Measurements from ENCODE around the gene PCBP4.
"Not testable (repeated sequence)": the region's sequence is repeated elsewhere in the genome, so short reads cannot be mapped to it uniquely, and the experiment has no call there.

Gene PCBP4

GRCh38 chr3:51937611-51938450 lies 29.4 kb downstream of the PCBP4 start:
- DNase-seq: no peak

DNA sequence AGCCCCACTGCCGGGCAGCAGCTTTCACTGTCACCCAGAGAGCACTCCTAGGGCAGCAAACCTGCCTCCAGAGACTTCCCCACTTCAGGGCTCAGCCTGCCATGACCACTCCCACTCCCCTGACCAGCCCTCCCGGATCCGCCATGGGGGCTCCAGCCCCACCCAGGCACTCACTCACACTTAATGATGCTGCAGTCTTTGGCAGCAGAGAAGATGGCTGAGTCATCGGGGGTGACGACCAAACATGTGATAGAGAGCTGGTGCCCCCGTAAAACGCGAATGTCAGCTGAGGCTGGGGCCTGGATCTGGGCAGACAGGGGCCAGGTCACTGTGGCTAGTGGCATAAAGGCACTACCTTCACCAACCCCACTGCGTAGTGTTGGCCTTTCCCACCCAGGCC lies 30.2 kb downstream of the PCBP4 start:
- DNase-seq: no peak

DNA sequence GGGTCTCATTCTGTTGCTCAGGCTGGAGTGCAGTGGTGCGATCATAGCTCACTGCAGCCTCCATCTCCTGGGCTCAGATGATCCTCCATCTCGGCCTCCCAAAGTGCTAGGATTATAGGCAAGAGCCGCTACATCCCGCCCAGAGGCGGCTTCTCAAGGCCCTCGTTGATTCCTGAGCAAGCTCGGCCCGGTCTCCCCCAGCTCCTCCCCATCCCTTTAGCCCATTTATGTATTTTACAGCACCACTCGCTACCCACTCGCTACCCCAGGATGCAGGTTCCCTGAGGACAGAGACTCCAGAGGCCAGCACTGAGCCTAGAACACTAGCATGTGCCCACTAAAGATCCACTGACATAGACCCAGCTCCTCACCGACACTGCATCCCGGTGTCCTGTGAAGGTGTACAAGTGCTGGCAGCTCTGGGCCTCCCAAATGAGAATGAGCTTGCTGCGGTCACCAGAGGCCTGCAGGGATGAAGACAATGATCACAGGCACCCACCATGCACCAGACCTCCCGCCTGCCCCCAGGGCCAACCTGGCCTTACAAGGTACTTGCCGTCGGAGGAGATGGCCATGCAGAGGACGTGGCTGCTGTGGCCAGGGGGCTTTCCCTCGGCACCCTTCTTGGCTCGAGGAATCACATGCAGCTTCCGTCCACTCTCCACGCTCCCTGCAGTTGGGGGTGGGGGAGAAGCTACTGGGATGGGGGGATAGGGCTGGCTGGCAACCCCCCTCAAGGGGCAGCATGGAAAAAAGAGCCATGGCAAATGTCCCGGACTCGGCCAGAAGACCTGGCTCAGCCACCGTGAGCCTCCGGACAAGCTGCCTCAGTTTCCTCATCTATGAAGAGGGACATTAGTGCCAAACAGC lies 31.1 kb downstream of the PCBP4 start:
- no peak for DNase-seq

DNA sequence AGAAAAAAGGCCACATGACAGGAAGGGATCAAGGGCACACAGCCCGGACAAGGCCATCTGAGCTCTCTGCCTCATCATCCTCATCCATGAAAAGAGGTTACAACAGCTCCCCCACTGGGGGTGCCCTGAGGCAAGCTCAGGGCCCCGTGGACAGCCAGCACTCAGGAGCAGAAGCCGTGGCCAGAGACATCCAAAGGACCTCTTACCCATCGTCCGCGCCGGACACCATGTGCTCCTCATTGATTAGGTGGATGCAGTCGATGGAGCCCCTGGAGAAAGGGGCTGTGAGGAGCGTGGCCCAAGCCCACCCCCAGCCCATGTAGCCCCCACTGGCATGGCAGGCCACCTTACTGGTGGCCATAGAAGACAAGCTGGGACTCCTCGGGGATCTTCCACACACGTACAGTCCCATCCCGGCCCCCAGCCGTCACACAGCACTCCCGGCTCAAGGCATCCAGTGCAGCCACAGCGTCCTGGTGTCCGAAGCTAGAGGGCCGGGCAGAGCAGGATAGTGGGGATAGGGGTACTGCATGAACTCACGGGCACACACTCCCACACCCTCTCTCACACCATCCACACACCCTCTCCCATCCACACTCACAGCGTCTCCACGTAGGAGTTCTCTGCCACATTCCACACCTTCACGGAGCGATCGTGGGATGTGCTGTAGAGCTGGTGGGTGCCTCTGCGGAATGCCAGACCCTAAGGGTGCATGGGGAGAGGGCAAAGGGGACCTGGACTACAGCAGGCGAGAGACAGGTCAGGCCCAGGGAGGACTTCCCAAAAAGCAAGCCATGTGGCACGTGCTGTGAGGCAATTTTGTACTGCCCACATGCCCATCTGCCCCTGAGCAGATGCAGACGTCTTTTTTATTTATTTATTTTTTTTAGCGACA lies 32.0 kb downstream of the PCBP4 start:
- no peak for DNase-seq

DNA sequence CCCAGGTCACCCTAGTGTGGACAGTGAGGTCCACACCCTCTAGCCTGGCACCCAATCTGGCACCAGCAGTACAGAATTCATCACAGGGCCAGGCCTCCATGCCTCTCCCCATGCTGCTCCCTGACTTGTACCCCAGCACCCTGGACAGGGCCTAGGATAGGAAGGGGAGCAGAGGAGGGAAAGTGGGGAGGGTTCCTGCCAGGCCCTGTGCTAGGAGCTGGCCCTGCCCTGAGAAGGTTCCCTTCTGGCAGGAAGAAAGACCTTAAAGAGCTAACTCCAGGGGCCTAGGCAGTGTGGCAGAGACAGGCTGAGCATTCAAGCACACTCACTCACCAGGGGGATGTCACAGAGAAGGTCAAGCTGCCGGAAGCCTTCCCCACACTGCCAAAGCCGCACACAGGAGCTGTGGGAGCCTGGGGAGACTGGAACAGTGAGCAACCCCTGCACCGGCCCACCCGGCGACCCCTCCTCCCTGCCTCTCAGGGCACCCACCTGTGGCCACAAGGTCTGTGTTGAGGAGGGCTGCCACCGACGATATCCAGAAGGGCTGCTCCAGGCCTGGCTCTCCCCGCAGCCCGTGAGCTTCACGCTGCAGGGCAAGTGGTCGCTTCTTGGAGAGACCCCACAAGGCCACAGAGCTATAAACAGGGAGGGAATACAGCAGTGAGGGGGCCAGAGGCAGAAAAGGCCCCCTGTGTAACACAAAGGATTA lies 33.0 kb downstream of the PCBP4 start:
- DNase-seq: no peak

GRCh38 chr3:51933471-51934138 lies 33.6 kb downstream of the PCBP4 start:
- no peak for DNase-seq

- no peak for DNase-seq
Observed at GRCh38 chr3:51932471-51933370, 34.5 kb downstream of the PCBP4 start.

- DNase-seq: no peak
Observed at GRCh38 chr3:51931756-51932155, 35.5 kb downstream of the PCBP4 start.

GRCh38 chr3:51930439-51930838 lies 36.8 kb downstream of the PCBP4 start:
- DNase-seq: no peak

DNA sequence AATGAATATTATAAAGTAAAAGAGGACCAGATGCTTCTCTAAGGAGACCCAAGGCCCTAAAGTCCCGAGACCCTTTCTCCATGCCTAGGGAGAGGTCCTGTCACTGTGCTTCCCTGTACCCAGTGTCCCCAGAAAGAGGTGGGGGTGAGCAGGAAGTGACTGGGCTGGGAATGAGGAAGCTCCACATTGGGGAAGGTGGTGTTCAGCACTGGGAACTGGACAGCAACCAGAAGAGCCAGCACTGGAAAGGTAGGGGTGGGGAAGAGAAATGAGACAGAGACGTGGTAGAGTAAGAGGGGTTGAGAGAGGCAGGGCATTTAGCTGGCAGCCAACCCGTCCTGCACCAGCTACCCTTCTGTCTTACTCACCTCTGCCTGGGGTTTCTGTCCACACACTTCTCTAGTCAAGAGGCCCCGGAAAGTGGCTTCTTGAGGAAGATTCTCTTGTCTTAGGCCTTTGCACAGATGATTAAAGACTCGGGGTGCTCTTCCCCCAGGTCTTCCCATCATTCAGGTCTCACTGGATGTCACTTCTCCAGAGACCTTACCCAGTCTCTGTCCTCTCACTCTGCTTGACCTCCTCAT lies 37.7 kb downstream of the PCBP4 start:
- no peak for DNase-seq

GRCh38 chr3:51928981-51929380 lies 38.3 kb downstream of the PCBP4 start:
- not testable (repeated sequence) for DNase-seq

DNA sequence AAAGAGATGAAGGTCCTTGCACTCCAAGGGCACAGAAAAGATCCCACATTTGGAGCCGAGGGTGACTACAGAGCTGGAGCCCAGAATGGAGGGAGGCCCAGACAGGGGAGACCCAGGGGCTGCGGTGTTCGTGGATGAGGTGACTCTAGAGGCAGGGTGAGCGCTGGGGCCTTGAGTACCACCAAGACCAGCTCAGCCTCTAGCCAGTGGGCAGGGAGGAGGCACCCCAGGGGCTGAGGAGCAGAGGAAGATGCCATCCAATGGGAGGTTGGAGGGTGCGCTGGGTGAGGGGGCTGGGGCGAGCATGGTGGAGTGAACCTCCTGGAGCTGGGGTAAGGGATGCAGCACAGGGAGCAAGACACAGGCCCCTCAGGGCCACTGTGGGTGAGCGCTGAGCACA lies 38.8 kb downstream of the PCBP4 start:
- DNase-seq: no peak

DNA sequence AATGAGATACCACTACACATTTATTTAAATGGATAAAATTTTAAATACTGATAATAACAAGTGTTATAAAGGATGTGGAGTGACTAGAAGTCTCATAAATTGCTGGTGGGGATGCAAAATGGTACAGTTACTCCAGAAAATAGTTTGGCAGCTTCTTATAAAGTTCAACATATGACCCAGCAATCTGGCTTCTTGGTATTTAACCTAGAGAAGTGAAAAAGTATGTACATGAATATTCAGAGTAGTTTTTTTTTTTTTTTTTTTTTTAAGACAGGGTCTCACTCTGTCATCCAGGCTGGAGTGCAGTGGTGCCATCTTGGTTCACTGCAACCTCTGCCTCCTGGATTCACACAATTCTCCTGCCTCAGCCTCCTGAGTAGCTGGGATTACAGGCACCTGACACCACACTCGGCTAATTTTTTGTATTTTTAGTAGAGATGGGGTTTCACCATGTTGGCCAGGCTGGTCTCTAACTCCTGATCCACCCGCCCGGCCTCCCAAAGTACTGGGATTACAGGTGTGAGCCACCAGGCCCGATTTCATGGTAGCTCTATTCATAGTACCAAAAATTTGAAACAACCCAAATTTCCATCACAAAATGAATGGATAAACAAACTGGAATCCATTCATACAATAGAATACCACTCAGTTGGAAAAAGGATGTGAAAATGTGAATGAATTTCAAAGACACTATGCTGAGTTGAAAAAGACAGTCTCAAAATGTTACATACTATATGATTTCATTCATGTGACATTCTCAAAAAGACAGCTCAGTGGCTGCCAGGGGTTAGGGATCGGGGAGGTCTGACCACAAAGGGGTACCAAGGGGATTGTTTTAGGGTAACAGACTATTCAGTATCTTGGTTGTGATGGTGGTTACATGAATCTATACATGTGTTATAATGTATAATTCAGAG lies 39.9 kb downstream of the PCBP4 start:
- no peak for DNase-seq

GRCh38 chr3:51921081-51921578 lies 46.1 kb downstream of the PCBP4 start:
- DNase-seq: no peak

- no peak for DNase-seq
Observed at GRCh38 chr3:51916418-51916817, 50.8 kb downstream of the PCBP4 start.

DNA sequence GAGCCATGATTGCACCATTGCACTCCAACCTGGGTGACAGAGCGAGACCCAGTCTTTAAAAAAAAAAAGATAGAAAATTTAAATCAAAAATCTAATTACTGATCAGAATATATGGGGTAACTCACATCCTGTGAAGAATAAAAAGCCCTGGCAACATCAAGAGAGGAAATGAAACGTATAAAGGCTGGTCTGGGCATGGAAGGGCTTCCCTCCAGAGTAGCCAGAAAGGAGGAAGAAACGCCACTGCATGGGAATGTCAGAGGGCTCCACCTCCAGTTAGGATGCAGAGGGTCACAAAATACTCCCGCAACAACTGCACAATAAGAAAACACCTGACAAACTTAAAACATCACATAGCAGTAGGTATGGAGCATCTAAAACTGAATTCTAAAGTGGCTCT lies 59.2 kb downstream of the PCBP4 start:
- DNase-seq: no peak

Measured in NCI-H82 (cell line).